GM21367 (cell line): ENCODE results near the gene LSAMP.

Experiments
- ATAC-seq: cut with Tn5 transposase; IDR thresholded peaks from one replicate; pipeline ENCODE4 v1.9.1; 2021; ENCODE audit not compliant: unreplicated experiment

LSAMP gene

GRCh38 chr3:116179091-116179490, 266.2 kb downstream of the LSAMP start:
- ATAC-seq = no peak

DNA sequence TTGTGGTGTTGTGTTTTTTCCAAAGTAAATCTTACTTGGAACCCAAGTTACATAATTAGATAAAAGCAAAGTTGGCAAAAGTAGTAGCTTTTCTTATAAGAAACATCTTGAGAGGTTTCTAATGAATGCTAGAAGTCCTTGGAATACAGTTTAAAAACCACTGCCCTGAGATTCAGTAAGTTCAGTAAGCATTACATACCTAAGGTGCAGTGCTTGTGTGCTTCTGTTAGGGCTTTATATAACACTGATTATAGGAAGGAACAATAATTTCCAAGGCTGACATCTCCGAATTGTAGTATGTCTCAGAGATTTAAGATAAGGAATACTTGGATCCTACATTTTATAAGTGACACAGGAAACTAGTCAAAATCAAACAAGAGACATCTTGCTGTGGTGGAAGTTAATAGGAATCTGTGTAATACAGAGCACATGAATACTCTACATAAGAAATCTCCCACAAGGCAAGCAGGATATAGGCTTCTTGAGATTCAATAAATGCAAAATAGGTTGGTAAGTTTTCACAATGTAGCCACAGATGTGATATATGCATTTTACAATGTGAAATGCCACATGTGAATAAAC, 268.2 kb downstream of the LSAMP start:
- ATAC-seq = no peak

DNA sequence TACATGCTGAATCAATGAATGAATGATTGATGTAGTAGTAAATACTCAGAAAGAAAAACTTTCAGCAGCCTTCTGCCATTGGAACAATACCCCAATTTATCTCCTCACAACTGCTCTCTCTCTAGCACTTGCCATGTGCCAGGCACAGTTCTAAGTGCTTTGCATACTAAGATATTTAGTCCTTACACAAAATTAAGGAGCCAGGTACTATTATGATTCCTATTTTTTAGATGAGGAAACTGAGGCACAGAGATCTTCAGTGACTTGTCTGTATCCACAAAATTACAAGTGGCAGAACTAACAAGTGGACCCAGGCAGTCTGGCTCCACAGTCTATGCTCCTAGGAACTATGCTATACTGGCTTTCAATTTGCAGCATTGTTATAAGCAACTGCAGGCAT, 279.2 kb downstream of the LSAMP start:
- no peak for ATAC-seq

GRCh38 chr3:116165641-116166040, 279.6 kb downstream of the LSAMP start:
- ATAC-seq = no peak

DNA sequence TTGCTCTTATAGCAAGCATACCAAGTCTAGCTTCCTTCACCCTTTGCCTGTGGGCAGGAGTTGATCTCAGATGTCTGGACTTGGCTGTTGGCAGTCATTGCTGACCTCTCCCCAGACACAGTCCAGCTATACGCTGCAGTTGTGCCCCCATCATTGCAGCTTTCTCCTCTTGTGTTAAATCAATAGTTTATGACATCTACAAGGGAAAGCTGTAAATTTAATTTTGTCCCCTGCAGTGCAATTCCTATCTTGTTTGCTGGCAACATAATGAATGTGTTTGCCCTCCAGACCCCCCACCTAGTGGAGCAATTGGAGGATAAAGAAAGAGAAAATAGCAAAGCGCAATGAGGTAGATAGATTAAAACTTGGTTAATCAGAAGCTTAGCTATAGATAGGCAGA, 280.2 kb downstream of the LSAMP start:
- no peak for ATAC-seq

- no peak for ATAC-seq
Observed at GRCh38 chr3:116164039-116164438, 281.2 kb downstream of the LSAMP start.

DNA sequence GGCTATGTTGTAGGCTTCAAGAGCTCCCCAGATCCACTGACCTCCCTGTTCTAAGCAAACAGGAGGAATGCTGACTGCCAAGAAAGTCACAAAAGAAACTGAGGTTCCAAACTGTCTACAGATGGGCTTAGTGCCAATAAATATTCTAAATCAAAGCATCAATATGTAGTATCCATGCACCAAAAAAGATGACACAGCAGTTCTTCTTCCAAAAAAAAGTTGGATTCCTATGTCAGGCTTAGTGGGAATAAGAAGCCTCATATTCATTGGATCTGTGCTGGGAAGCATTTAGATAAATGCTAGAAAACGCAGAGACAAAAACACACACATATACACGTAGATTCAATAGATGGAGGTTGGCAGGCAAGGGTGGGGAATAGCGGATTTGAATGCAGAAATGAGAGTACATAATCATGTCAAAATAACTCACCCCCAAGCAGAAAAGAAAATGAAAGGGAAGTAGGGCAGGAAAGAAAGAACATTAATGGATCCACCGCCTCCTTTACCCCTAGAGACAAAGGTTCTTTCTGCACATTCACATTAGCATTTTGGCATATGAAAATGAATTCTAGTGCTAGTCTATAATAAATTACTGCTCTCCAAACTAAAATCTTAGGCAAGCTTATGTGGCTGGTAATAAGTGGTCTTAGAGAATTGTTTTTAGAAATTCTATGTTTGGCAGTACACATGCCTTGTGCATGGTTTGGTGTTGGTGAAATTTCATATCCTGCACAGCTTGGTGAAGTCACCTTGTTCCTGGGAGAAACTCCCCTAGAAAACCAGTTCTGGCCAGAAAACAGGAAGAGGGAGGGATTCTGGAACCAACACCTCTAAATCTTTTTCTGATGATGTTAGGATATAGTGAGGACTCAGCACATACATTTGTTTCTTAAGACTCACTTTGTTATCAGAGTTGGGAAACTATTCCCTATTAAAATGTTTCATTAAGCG, 283.4 kb downstream of the LSAMP start:
- ATAC-seq = no peak

DNA sequence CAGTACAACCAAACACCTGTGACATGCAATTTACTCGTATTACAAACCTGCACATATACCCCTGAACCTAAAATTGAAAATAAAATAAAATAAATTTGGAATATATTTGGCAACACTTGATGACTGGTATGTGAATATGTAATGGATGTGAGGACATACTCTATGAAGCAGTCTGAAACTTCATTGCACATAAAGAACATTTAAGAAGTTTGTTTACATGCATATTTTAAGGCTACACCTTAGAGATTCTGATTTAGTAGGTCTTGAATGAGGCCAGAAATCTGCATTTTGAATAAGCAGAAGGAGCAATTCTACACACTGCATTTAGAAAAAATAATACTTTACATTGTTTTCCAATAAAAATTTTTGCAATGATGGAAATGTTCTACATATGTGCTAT, 284.7 kb downstream of the LSAMP start:
- ATAC-seq = no peak

DNA sequence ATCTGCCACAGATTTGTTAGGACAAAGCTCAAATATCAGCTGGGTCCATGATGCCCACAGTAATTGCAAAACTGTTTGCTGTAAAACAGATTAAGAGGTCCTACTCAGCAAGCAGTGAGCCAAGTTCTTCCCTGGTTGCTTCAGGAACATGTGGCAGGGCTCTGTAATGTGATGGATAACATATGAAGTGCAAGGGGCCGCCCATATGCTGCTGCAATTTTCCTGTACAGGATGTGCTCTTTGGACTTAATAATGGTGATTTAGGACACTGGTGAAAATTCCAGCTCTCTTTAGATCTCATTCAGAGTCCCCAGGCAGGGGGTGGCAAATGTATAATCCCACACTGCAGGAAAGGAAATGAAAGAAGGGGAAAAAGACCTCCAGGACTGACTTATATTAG, 289.4 kb downstream of the LSAMP start:
- no peak for ATAC-seq

- ATAC-seq = no peak
Observed at GRCh38 chr3:116154389-116154788, 290.9 kb downstream of the LSAMP start.

DNA sequence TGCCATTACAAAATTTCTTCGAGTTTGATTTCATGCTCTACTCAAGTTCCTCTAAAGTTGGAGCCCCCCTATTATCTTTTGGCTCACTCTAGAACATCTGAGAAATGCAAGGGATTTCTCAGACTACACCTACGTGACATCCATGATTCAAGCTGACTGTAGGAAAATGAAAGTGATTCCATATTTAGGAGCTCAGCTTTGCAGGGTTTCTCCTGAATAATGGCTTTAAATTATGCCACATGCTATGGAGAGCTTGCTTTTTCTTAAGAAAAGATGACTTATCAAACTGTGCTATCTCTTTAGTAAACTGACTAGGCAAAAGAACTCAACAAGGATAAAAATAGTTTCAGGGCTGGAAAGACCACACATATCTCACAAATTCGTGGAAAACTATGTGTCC, 292.1 kb downstream of the LSAMP start:
- no peak for ATAC-seq

DNA sequence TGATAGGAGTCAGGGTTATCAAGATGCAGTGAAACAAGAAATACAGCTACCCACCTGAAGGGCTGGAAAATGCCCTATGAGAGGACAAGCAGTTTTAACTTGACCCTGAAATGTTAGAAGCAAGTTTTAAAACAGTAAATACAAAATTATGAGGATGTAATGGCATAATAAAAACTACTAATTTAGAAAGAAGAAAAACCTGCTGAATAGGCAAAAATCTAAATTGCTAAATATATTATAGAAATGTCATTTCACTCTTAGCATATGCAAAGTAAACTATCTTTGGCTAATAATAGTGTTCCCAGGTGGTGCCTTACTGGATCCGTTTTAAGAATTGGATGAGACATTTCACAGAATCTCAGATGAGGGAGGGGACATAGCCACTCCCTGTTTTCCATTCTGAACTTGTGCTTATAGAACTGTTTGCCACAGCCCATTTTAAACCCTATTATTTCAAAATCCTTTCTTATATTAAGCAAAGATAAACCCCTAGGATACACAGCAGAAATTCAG, 294.6 kb downstream of the LSAMP start:
- ATAC-seq = no peak

DNA sequence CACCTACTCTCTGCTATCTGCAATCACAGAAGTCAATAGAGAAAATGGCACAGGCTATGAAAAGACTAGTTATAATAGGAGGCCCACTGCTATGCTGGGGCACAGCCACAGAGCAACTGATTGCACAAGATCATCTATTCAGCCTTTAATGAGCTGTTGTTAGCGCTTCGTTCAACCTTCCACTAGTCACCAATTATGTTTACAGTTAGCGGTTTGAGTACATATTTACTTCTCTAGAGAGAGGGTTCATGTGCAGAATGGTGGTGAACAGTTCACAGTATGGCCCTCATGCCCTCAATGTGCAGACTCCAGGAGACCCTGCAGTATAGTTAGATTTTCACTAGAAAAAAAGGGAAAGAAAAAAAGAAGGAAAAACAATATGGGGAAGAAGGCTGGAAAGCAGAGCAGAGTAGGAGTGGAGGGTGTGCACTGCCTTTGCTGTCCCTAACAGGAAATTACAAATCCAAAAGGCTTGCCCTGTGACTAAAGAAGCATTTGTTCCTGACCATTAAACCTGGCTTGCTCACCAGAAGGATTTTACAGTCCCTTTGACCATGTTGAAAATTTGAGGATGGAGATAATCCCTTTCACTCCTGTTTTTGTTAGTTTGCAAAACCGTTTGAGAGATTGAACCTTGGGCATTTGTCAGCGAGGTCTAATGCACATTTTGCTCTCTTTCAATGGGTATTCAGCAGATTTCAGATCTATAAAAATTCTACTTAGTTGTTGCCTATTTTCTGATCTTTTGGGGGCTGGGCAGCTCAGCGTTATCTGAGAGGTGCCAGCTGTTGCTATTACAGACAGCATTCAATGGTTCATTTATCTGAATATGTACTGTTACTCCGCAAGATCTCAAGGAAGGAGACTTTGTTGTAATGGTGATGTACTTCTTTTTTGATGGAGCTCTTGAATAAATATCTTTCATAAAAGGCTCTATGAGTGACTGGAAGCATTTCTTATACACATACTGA, 296.1 kb downstream of the LSAMP start:
- no peak for ATAC-seq

DNA sequence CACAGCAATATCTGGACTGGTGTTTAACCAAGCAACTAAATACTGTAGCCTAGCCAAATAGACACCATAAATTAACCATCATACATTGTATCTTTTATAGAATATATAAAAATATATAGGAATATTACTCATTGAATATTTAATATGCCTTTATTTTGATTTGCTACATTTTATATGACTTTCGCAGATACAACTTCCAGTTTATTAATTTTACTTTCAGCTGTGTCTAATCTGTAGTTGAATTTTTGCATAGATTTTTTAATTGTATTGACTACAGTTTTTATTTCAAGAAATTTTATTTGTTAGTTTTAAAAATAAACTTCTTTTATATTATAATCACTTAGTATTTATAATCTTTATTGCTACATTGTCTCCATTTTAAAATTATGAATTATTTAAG, 299.7 kb downstream of the LSAMP start:
- ATAC-seq = no peak

DNA sequence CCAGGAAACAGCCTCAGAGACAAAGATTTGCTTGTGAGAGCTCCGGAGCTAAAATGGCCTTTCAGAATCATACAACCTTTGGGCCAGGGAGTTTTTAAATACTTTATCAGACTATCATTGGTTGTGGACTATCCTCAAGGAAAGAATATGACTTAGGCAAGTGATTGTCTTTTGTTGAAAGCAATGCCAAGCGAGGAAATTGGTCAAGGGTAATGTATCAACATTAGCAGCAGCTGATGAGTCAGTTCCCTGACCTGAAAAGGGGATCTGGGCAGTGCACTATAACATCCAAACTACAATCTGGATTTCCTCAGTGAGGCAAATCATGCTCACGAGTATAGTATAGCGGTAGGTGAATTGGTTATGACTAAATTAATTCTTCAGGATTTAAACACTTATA, 303.6 kb downstream of the LSAMP start:
- ATAC-seq = no peak

DNA sequence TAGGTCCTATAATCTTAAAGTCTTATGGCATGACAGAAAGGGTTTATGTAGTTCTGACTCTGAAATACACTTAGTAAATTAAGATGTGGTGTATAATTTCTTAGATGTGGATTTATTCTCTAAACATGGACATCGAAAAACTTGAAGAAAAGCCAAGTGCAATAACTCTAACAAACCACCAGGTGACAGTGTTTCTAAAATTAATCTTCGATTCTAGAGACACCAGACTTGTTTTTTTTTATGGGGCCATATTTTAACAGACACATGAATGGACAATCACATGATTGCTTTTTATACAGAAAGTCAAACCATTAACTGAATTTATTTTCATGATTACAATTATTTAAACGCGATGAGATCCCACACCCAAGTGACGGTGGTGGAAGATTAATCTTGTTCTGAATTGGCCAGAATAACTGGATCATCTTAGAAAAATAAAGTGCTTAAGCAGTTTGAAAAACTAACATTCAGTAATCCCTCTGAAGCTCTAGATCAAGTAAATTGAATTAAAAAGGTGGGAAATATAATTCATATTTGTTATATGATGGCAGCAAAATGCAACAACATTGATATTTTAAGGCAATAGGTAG, 305.1 kb downstream of the LSAMP start:
- no peak for ATAC-seq

DNA sequence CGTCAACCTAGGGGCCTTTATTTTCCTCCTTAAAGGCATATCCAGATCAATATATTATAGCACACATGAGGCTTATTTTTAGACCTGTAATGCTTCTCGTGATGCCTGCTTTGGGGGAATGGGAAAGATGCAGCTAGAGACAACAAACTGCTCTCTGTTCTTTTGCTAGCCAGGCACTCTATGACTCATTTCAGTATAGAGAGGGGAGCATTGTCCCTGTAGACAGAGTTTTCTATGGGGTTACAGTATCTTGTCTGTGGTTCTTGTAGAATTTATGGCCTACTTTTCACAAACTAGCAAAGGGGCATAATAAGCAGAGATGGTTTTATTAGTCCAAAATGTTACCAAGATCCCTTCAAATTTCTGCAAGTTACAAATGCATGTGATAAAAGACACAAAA, 305.6 kb downstream of the LSAMP start:
- ATAC-seq = no peak

GRCh38 chr3:116135457-116136085, 309.7 kb downstream of the LSAMP start:
- ATAC-seq = no peak

- no peak for ATAC-seq
Observed at GRCh38 chr3:116129187-116129946, 315.9 kb downstream of the LSAMP start.

GRCh38 chr3:116127464-116127863, 317.8 kb downstream of the LSAMP start:
- no peak for ATAC-seq
